Fibroblast of the aortic adventitia (primary cell): ENCODE measurements around the gene TMEM150A. TPM values are rescaled to one million over a fixed set of nuclear protein-coding genes. Genes with fewer than 3 reads are reported as not detected.
"Not testable (repeated sequence)": the region's sequence is repeated elsewhere in the genome, so short reads cannot be mapped to it uniquely, and the experiment has no call there.

Experiments
- DNase-seq: peaks from one replicate; pipeline ENCODE4 v3.0.0-alpha.2; 2010; ENCODE audit warnings: low read depth
- H3K4me3 ChIP-seq: 2 replicates; pipeline ENCODE4 v1.5.1; 2011; ENCODE audit warnings: low read depth, mild to moderate bottlenecking, control low read depth, low read length, moderate library complexity
- total RNA-seq: library from RNA; depleted of rRNA; stranded (reverse); fragments of >200 nt; gene quantifications from 2 replicates; pipeline ENCODE4 v1.2.3, GENCODE V29; 2012; ENCODE audit warnings: low replicate concordance
- TF ChIP-seq, protein P1 (sequence below): IDR thresholded peaks from 2 replicates; pipeline ENCODE4 v1.5.1; 2011; ENCODE audit warnings: mild to moderate bottlenecking, low read length, control low read depth, inconsistent platforms; ENCODE audit not compliant: insufficient read depth

TMEM150A gene
- total RNA-seq, 1 donor: 8.6 TPM

DNA sequence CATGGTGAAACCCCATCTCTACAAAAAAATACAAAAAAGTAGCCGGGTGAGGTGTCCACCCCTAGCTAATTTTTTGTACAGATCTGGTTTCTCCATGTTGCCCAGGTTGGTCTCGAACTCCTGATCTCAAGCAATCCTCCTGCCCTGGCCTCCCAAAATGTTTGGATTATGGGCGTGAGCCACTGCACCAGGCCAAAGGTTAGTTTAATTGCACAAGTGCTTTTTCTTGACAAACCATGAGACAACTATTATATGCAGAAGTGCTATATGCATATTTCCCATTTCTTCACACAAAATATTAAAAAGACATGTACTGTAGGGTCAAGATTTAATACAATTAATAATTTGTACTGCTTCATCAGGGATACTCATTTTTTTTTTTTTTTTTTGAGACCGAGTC, 36.2 kb downstream of the TMEM150A start:
- TF ChIP-seq, protein P1, sequence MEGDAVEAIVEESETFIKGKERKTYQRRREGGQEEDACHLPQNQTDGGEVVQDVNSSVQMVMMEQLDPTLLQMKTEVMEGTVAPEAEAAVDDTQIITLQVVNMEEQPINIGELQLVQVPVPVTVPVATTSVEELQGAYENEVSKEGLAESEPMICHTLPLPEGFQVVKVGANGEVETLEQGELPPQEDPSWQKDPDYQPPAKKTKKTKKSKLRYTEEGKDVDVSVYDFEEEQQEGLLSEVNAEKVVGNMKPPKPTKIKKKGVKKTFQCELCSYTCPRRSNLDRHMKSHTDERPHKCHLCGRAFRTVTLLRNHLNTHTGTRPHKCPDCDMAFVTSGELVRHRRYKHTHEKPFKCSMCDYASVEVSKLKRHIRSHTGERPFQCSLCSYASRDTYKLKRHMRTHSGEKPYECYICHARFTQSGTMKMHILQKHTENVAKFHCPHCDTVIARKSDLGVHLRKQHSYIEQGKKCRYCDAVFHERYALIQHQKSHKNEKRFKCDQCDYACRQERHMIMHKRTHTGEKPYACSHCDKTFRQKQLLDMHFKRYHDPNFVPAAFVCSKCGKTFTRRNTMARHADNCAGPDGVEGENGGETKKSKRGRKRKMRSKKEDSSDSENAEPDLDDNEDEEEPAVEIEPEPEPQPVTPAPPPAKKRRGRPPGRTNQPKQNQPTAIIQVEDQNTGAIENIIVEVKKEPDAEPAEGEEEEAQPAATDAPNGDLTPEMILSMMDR: no peak
- no peak overlapping the region for H3K4me3 ChIP-seq
- no peak for DNase-seq

DNA sequence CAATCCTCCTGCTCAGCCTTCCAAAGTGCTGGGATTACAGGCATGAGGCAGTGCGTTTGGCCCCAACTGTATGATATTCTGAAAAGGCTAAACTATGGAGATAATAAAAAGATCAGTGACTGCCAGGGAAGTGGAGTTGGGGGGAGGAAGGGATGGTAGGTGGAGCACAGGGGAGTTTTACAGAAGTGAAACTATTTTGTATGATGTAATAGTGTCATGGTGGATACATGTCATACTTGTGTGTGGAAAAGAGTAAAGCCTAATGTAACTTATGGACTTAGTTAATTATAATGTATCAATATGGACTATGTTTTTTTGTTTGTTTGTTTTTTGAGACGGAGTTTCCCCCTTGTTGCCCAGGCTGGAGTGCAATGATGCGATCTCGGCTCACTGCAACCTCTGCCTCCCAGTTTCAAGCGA, 38.3 kb downstream of the TMEM150A start:
- no peak overlapping the region for H3K4me3 ChIP-seq
- TF ChIP-seq, protein P1: no peak
- no peak for DNase-seq

DNA sequence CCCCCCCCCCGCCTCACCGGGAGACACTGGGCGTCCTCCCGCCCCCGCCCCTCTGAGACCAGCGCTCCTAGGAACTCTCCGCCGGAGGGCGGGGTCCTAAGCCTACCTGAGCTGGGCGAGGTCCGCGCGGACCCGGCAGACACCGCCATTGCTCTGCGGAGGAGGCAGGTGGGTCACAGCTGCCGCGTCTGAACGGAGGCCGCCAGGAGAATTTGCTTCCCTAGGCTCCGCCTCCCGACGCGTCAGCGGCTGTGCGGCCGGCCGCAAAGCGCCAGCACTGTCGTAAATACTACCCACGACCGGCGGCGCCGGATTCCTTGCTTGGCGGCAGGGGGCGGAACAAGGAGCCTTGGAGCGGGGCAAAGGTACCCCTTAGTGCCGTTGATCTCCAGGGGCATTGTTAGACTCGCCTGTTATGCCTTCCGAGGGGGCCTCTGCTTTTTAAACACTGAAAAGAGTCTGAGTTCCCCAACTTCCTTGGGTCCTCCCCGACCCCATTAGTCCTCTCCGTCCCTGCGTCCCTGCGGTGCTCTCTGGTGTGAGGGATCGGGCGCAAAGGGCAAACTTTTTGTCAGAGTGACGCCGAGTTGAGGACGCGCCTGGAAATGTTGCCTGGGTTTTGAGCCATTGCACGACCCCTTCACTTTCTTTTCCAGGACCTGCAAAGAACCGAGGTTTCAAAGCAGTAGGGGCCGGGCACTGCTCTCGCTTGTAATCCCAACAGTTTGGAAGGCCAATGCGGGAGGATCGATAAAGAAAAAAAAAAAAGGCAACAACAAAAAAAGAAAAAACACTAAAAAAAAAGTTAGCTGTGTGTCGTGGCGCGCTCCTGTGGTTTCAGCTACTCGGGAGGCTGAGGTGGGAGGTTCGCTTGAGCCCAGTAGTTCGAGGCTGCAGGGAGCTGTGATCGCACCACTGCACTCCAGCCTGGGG, 41.0 kb downstream of the TMEM150A start, which contains the start of gene GGCX:
TSS of gene GGCX (minus strand) at position 214 of the 933 bp plus-strand sequence. CDS start at position 149, 65 bp downstream.
- DNase-seq: peak; percentile 88
- H3K4me3 ChIP-seq: peak within 1 kb of the TSS; percentile 97
- TF ChIP-seq, protein P1: no peak

GRCh38 chr2:85560812-85561279, 41.7 kb downstream of the TMEM150A start:
- DNase-seq: no peak
- peak overlapping the region; percentile 97 for H3K4me3 ChIP-seq
- TF ChIP-seq, protein P1: no peak

DNA sequence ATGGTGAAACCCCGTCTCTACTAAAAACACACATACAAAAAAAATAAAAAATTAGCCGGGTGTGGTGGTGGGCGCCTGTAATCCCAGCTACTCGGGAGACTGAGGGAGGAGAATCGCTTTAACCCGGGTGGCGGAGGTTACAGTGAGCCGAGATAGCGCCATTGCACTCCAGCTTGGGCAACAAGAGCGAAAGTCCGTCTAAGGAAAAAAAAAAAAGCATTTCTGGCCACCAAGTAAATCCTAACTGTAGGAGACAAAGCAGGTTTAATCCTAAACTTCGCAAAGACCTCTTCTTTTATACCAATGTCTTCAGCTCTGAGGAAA, 42.1 kb downstream of the TMEM150A start:
- not testable (repeated sequence) for DNase-seq
- H3K4me3 ChIP-seq: peak overlapping the region; percentile 97

- DNase-seq: no peak
- TF ChIP-seq, protein P1: no peak
- no peak overlapping the region for H3K4me3 ChIP-seq
Measured at GRCh38 chr2:85558160-85558559, 44.3 kb downstream of the TMEM150A start.

DNA sequence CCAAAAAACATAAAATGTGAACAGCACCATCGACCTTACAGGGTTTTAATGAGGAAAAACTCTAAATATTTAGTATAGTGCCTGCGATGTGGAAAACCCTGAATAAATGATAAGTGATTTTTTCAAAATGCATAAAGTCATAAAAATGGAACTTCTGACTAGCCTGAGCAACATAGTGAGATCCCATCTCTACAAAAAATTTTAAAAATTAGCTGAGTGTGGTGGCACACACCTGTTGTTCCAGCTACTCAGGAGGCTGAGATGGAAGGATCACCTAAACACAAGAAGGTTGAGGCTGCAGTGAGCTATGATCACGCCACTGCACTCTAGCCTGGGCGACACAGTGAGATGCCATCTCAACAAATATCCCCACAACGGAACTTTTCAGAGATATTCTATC, 45.4 kb downstream of the TMEM150A start:
- no peak overlapping the region for H3K4me3 ChIP-seq
- TF ChIP-seq, protein P1: no peak
- no peak for DNase-seq
